ENCODE results near the gene CIC. TPM values are rescaled to one million over a fixed set of nuclear protein-coding genes. Genes with fewer than 3 reads are reported as not detected.

The CIC gene
- total and polyA plus RNA-seq, 9 of the 15 experiments (the other 6 are each of a cell fraction or from before 2014, with no cell fraction given): 0.07 to 44.7 (median 8.6) TPM

GRCh38 chr19:42295831-42296525 lies 26.9 kb downstream of the CIC start (continued):
- TF ChIP-seq E2F8 (IDR thresholded peaks at IDR 0.05; ENCODE audit: low read depth, partially characterized antibody) (peak; percentile 58), PREB (CRISPR knock-in tag; IDR thresholded peaks at IDR 0.05) (no peak), BCOR (IDR thresholded peaks at IDR 0.05) (no peak), PTTG1 (tag; IDR thresholded peaks at IDR 0.05; ENCODE audit: low read depth) (no peak), FOXP1 (CRISPR knock-in tag; IDR thresholded peaks at IDR 0.05) (no peak), PHF8 (IDR thresholded peaks at IDR 0.05; ENCODE audit: borderline replicate concordance, low read length) (no peak), TCF3 (CRISPR knock-in tag; IDR thresholded peaks at IDR 0.05) (no peak), LARP7 (IDR thresholded peaks at IDR 0.05) (no peak), ZKSCAN1 (IDR thresholded peaks at IDR 0.05; ENCODE audit: low read depth, low read length) (0 out of 2 replicates have a peak, but pooled peaks have one; percentile 22), SRSF7 (optimal IDR thresholded peaks at IDR 0.05; ENCODE audit: low read depth, low read length) (no peak), DEAF1 (CRISPR knock-in tag; IDR thresholded peaks at IDR 0.05) (0 out of 2 replicates have a peak, but pooled peaks have one; percentile 18), MYC (IDR thresholded peaks at IDR 0.05; ENCODE audit: low read depth, low read length) (0 out of 2 replicates have a peak, but pooled peaks have one; percentile 37), MYC (CRISPR knock-in tag; IDR thresholded peaks at IDR 0.05; ENCODE audit: borderline replicate concordance, low read depth) (peak; percentile 45; the same call in 1 of the 2 replicates), PHB (CRISPR knock-in tag; IDR thresholded peaks at IDR 0.05) (no peak)
- TF ChIP-seq, protein P1, sequence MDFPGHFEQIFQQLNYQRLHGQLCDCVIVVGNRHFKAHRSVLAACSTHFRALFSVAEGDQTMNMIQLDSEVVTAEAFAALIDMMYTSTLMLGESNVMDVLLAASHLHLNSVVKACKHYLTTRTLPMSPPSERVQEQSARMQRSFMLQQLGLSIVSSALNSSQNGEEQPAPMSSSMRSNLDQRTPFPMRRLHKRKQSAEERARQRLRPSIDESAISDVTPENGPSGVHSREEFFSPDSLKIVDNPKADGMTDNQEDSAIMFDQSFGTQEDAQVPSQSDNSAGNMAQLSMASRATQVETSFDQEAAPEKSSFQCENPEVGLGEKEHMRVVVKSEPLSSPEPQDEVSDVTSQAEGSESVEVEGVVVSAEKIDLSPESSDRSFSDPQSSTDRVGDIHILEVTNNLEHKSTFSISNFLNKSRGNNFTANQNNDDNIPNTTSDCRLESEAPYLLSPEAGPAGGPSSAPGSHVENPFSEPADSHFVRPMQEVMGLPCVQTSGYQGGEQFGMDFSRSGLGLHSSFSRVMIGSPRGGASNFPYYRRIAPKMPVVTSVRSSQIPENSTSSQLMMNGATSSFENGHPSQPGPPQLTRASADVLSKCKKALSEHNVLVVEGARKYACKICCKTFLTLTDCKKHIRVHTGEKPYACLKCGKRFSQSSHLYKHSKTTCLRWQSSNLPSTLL (IDR thresholded peaks at IDR 0.05): no peak
- TF ChIP-seq, protein P2, sequence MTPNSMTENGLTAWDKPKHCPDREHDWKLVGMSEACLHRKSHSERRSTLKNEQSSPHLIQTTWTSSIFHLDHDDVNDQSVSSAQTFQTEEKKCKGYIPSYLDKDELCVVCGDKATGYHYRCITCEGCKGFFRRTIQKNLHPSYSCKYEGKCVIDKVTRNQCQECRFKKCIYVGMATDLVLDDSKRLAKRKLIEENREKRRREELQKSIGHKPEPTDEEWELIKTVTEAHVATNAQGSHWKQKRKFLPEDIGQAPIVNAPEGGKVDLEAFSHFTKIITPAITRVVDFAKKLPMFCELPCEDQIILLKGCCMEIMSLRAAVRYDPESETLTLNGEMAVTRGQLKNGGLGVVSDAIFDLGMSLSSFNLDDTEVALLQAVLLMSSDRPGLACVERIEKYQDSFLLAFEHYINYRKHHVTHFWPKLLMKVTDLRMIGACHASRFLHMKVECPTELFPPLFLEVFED (CRISPR knock-in tag; conservative IDR thresholded peaks at IDR 0.05): no peak
- TF ChIP-seq, protein P3, sequence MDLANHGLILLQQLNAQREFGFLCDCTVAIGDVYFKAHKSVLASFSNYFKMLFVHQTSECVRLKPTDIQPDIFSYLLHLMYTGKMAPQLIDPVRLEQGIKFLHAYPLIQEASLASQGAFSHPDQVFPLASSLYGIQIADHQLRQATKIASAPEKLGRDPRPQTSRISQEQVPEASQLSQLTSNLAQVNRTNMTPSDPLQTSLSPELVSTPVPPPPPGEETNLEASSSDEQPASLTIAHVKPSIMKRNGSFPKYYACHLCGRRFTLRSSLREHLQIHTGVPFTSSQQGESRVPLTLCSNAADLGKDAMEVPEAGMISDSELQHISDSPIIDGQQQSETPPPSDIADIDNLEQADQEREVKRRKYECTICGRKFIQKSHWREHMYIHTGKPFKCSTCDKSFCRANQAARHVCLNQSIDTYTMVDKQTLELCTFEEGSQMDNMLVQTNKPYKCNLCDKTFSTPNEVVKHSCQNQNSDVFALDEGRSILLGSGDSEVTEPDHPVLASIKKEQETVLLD (IDR thresholded peaks at IDR 0.05): peak; percentile 56; the same call in 1 of the 2 replicates
